ENCODE results near the gene CFAP74. TPM values are rescaled to one million over a fixed set of nuclear protein-coding genes. Genes with fewer than 3 reads are reported as not detected.

CFAP74 gene
- total RNA-seq, 4 donors from 2014 or later = not detected

DNA sequence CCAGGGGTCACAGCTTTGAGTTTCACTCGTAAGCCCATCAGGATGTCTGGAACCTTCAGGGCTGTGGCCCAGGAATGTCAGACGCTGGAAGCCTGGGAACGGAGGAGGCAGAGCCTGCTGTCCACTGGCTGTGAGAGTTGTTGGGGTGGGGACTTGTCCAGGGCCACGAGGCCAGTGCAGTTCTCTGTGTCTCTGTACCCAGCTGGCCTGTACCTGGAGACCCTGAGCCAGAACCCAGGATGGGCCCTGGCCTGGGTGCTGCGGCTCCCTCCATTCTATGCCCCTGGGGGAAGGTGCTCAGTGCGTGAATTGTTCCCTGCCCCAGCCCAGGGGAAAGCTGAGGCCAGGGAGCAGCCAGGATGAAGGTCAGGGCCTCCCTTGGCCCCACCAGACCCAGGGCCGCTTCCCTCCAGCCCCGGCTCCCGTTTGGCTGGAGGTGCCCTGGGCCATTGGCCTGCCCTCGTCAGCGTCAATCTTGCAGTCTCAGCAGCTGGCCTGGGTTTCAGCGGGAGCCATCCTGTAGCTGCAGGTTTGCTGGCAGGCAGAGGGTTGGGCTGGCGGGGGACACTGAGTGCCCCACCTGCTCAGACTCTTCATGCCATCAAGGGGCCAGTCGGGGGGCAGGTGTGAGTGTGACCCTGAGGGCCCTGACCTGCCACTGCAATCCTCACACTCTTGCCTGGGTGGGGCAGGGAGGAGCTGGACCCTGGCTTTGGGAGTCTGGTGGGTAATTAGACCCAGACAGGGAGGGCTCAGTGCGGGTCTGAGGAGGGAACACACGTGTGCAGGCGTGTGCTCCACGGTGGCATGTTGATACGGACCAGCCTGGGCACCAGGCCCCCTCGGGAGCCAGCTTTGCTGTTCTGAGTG is 89.2 kb downstream of the CFAP74 start:
- H3K9me3 ChIP-seq = no peaks in the 10 kb centered on the region
- H3K4me1 ChIP-seq = peaks cover 31 to 58% of the 10 kb centered on the region in 2 donors
- intact Hi-C loops (cut with DNase I; ENCODE audit: low total_unique reads) (loop anchor here (10.0 kb wide), 1 partner anchor 280 kb away; the partner anchor contains the start of gene FAAP20), in situ Hi-C loops (cut with MboI; ENCODE audit: low sequenced_read_pairs in 4 of 4) (no loop called here)
- ATAC-seq (no peak), DNase-seq (peak in 1 of 2 donors; percentile 21)
- no peaks in the 10 kb centered on the region for H3K27me3 ChIP-seq
- H3K36me3 ChIP-seq = no peaks in the 10 kb centered on the region
- peak overlapping the region; percentile 80 to 98 (median 93) for H3K27ac ChIP-seq
- no peak overlapping the region for H3K4me3 ChIP-seq
- TF ChIP-seq POLR2A (IDR thresholded peaks at IDR 0.05) = no peak
- TF ChIP-seq, protein P1, sequence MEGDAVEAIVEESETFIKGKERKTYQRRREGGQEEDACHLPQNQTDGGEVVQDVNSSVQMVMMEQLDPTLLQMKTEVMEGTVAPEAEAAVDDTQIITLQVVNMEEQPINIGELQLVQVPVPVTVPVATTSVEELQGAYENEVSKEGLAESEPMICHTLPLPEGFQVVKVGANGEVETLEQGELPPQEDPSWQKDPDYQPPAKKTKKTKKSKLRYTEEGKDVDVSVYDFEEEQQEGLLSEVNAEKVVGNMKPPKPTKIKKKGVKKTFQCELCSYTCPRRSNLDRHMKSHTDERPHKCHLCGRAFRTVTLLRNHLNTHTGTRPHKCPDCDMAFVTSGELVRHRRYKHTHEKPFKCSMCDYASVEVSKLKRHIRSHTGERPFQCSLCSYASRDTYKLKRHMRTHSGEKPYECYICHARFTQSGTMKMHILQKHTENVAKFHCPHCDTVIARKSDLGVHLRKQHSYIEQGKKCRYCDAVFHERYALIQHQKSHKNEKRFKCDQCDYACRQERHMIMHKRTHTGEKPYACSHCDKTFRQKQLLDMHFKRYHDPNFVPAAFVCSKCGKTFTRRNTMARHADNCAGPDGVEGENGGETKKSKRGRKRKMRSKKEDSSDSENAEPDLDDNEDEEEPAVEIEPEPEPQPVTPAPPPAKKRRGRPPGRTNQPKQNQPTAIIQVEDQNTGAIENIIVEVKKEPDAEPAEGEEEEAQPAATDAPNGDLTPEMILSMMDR (IDR thresholded peaks at IDR 0.05 in 4 of 5, conservative IDR thresholded peaks at IDR 0.05 in 1 of 5) = no peak

DNA sequence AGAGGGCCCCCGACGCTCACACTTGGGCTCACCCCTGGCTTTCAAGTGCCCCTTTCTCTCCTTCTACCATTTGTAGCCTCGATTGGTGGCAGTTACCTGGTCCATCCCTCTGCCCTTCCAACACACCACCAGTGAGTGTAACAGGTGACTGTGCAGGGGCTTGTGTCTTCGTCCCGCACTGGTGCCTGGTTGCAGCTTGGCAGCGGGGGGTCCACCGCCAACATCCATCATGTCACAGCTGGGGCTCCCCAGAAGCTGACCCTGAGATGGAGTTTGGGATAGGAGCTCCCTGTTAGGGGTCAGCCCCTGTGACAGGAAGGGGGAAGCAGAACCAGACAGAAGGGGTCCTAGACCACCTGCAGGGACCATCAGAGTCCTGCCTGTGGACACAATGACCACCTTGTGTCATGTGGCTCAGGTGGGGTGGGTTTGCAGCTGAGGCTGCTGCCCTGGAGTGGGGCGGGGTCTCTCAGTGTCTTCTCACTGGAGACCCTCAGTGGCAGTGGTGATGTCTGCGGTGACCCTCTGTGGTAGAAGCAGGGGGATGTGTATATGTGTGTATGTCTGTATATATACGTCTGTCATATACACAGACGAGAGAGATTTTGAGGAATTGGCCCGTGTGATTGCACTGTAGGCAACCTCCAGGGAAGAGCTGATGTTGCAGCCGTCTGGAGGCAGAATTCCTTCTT is 92.1 kb downstream of the CFAP74 start:
- ATAC-seq = no peak
- intact Hi-C loops (cut with DNase I; ENCODE audit: low total_unique reads) (loop anchor here (10.0 kb wide), 1 partner anchor 283 kb away; the partner anchor contains the start of gene FAAP20), in situ Hi-C loops (cut with MboI; ENCODE audit: low sequenced_read_pairs in 4 of 4) (no loop called here)
- peaks cover 24 to 41% of the 10 kb centered on the region in 2 donors for H3K4me1 ChIP-seq
- no peak for DNase-seq
- H3K36me3 ChIP-seq = no peaks in the 10 kb centered on the region
- TF ChIP-seq, protein P1 (IDR thresholded peaks at IDR 0.05 in 4 of 5, conservative IDR thresholded peaks at IDR 0.05 in 1 of 5) = no peak
- TF ChIP-seq POLR2A (IDR thresholded peaks at IDR 0.05) = no peak
- no peak overlapping the region for H3K27ac ChIP-seq
- no peak overlapping the region for H3K4me3 ChIP-seq
- no peaks in the 10 kb centered on the region for H3K27me3 ChIP-seq
- H3K9me3 ChIP-seq = no peaks in the 10 kb centered on the region

DNA sequence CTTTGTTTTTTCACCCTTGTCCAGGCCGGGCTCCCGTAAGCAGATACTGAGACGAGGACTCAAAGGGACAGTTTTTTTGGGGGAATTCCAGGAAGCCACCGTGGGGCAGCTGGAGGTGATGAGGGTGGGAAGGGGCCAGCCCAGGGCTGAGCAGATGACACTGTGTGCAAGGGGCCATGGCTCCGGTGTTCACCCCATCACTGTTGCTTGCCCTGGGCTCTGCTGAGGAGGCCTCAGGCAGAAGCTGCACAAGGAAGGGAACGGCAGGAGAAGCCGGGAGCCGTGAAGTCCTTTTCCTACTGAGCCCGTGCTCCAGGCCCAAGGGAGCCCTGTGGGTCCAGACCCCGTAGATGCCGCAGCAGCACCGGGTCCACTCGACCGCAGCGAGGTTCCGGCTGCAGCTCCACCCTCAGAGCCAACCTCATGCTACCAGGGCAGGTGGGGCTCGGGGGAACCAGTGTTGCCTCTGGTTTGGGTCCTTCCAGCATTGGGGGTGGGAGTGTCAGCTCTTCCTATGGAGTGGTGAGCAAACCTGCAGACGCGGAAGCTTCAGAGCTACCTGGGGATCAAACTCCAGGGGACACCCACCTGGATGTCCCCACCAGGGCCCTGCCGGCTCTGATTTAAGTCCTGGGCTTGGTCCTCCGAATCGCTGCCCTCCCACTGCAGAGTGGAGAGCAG is 92.8 kb downstream of the CFAP74 start:
- in situ Hi-C loops (cut with MboI; ENCODE audit: low sequenced_read_pairs in 4 of 4) = no loop called here
- intact Hi-C loops (cut with DNase I; ENCODE audit: low total_unique reads) = loop anchor here (10.0 kb wide), 1 partner anchor 284 kb away; the partner anchor contains the start of gene FAAP20
- H3K4me3 ChIP-seq = no peak overlapping the region
- peaks cover 19 to 38% of the 10 kb centered on the region in 2 donors for H3K4me1 ChIP-seq
- no peaks in the 10 kb centered on the region for H3K36me3 ChIP-seq
- H3K27me3 ChIP-seq = no peaks in the 10 kb centered on the region
- DNase-seq (no peak), ATAC-seq (no peak)
- TF ChIP-seq, protein P1 (IDR thresholded peaks at IDR 0.05 in 4 of 5, conservative IDR thresholded peaks at IDR 0.05 in 1 of 5) = no peak
- TF ChIP-seq POLR2A (IDR thresholded peaks at IDR 0.05) = no peak
- H3K9me3 ChIP-seq = no peaks in the 10 kb centered on the region
- H3K27ac ChIP-seq = peak overlapping the region in 2 of 4 donors; percentile 89 to 95

DNA sequence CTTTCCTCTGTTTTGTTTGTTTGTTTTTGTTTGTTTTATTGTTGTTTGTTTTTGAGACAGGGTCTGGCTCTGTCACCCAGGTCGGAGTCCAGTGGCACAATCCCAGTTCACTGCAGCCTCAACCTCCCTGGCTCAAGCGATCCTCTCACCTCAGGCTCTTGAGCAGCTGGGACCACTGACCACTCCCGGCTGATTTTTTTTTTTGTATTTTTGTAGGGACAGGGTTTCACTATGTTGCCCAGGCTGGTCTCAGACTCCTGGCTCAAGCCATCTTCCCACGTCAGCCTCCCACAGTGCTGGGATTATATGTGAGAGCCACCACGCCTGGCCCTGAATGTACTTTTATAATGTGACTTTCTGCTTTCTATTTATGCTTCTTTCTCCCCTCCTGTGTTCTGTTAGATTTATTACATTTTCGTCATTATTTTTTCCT is 93.5 kb downstream of the CFAP74 start:
- intact Hi-C loops (cut with DNase I; ENCODE audit: low total_unique reads) (loop anchor here (10.0 kb wide), 1 partner anchor 285 kb away; the partner anchor contains the start of gene FAAP20), in situ Hi-C loops (cut with MboI; ENCODE audit: low sequenced_read_pairs in 4 of 4) (no loop called here)
- TF ChIP-seq, protein P1 (IDR thresholded peaks at IDR 0.05 in 4 of 5, conservative IDR thresholded peaks at IDR 0.05 in 1 of 5) = no peak
- TF ChIP-seq POLR2A (IDR thresholded peaks at IDR 0.05) = no peak
- H3K9me3 ChIP-seq = no peaks in the 10 kb centered on the region
- ATAC-seq (no peak), DNase-seq (no peak)
- H3K27me3 ChIP-seq = no peaks in the 10 kb centered on the region
- H3K36me3 ChIP-seq = no peaks in the 10 kb centered on the region
- H3K27ac ChIP-seq = peak overlapping the region; percentile 89 to 96 (median 92)
- H3K4me1 ChIP-seq = peaks cover 17 to 31% of the 10 kb centered on the region in 2 donors
- peak overlapping the region in 3 of 4 donors; percentile 53 to 72 (median 62) for H3K4me3 ChIP-seq
